Transverse colon (tissue), 4 donors: ENCODE data around the gene WSB1.

Experiments used
- POLR2A ChIP-seq: fragments of 450-650 bp; IDR thresholded peaks from one replicate; pipeline ENCODE4 v1.6.1; 2016; ENCODE audit warnings: antibody characterized with exemption, mild to moderate bottlenecking, moderate library complexity
- POLR2AphosphoS5 ChIP-seq, 3 donors: sonication (generic); formaldehyde crosslinking; IDR thresholded peaks; one replicate each; pipeline ENCODE4 v1.6.1; 2016; ENCODE audit warnings: antibody characterized with exemption in 3 of 3
- TF ChIP-seq, protein P1 (sequence below), 5 experiments: fragments of 200-600 bp in 3 of 5; fragments of 450-650 bp in 2 of 5; sonication (generic) in 3 of 5; IDR thresholded peaks; 1 replicate in 2 of 5; 2 replicates in 3 of 5; pipeline ENCODE4 v1.5.1; 2016 to 2017; ENCODE audit warnings: antibody characterized with exemption in 5 of 5, inconsistent platforms in 3 of 5, mild to moderate bottlenecking in 2 of 5, moderate library complexity in 1 of 5

DNA sequence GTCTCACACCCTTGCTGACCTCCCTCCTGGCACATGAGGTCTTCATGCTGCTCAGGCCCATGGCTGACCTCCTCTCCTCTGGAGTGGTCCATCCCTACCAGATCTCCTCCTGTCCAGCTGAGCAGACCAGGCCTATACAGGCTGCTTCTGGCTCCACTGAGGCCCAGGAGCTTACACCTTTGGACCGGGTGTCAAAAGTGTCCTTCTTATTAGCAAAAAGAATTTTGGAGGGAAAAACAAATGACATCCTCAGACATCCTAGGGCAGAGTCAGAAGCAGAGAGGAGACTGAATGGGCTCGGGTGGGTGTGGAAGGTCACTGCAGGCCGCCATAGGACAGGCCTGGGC lies 38.1 kb downstream of the WSB1 start:
- TF ChIP-seq, protein P1, sequence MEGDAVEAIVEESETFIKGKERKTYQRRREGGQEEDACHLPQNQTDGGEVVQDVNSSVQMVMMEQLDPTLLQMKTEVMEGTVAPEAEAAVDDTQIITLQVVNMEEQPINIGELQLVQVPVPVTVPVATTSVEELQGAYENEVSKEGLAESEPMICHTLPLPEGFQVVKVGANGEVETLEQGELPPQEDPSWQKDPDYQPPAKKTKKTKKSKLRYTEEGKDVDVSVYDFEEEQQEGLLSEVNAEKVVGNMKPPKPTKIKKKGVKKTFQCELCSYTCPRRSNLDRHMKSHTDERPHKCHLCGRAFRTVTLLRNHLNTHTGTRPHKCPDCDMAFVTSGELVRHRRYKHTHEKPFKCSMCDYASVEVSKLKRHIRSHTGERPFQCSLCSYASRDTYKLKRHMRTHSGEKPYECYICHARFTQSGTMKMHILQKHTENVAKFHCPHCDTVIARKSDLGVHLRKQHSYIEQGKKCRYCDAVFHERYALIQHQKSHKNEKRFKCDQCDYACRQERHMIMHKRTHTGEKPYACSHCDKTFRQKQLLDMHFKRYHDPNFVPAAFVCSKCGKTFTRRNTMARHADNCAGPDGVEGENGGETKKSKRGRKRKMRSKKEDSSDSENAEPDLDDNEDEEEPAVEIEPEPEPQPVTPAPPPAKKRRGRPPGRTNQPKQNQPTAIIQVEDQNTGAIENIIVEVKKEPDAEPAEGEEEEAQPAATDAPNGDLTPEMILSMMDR (IDR thresholded peaks at IDR 0.05), result no peak
- TF ChIP-seq POLR2AphosphoS5 (IDR thresholded peaks at IDR 0.05) (no peak), POLR2A (no peak)
